Neuron (in vitro differentiated cells): ENCODE data around the gene NID1.
A peak's percentile ranks its signal among the peaks of the same experiment; 100 is the strongest.
"Not testable (repeated sequence)": the region's sequence is repeated elsewhere in the genome, so short reads cannot be mapped to it uniquely, and the experiment has no call there.

Source experiments
- H2AFZ ChIP-seq: one replicate; pipeline ENCODE4 v1.6.1; 2013; ENCODE audit warnings: low read depth, mild to moderate bottlenecking, inconsistent platforms, low read length, moderate library complexity
- H3K27me3 ChIP-seq: one replicate; pipeline ENCODE4 v1.6.1; 2013; ENCODE audit warnings: low read length; ENCODE audit not compliant: insufficient read depth
- H3K36me3 ChIP-seq: one replicate; pipeline ENCODE4 v1.6.1; 2013; ENCODE audit warnings: low read length; ENCODE audit not compliant: insufficient read depth
- H3K4me1 ChIP-seq: one replicate; pipeline ENCODE4 v1.6.1; 2013; ENCODE audit warnings: low read length; ENCODE audit not compliant: insufficient read depth
- H3K4me3 ChIP-seq: 2 replicates; pipeline ENCODE4 v1.5.1; 2013; ENCODE audit warnings: mild to moderate bottlenecking, low read length, moderate library complexity
- H3K9me3 ChIP-seq: one replicate; pipeline ENCODE4 v1.6.1; 2013; ENCODE audit warnings: low read length

NID1 gene

GRCh38 chr1:235989105-235989504 lies 75.8 kb downstream of the NID1 start:
- H3K4me1 ChIP-seq = peaks cover 2% of the 10 kb centered on the region

GRCh38 chr1:235986869-235987268 lies 78.0 kb downstream of the NID1 start:
- Histone ChIP-seq H2AFZ (no peak overlapping the region), H3K9me3 (peaks cover 12% of the 10 kb centered on the region), H3K27me3 (no peaks in the 10 kb centered on the region), H3K4me3 (no peak overlapping the region), H3K4me1 (peaks cover 4% of the 10 kb centered on the region), H3K36me3 (no peaks in the 10 kb centered on the region)

More at GRCh38 chr1:235989105-235989504, 75.8 kb downstream of the NID1 start:
- H3K4me3 ChIP-seq = no peak overlapping the region
- H3K27me3 ChIP-seq = no peaks in the 10 kb centered on the region
- H3K36me3 ChIP-seq = no peaks in the 10 kb centered on the region
- peaks cover 12% of the 10 kb centered on the region for H3K9me3 ChIP-seq
- H2AFZ ChIP-seq = no peak overlapping the region

- peaks cover 7% of the 10 kb centered on the region for H3K4me1 ChIP-seq
Observed at GRCh38 chr1:235984041-235984825, 80.7 kb downstream of the NID1 start.

GRCh38 chr1:235980976-235981375 lies 83.9 kb downstream of the NID1 start:
- Histone ChIP-seq H3K9me3 (no peaks in the 10 kb centered on the region), H3K27me3 (no peaks in the 10 kb centered on the region), H3K36me3 (no peaks in the 10 kb centered on the region), H3K4me3 (no peak overlapping the region), H2AFZ (no peak overlapping the region), H3K4me1 (peaks cover 7% of the 10 kb centered on the region)

More at GRCh38 chr1:235984041-235984825, 80.7 kb downstream of the NID1 start:
- Histone ChIP-seq H3K36me3 (no peaks in the 10 kb centered on the region), H3K4me3 (no peak overlapping the region), H2AFZ (peak overlapping the region; percentile 22), H3K27me3 (no peaks in the 10 kb centered on the region), H3K9me3 (peaks cover 2% of the 10 kb centered on the region)

- Histone ChIP-seq H3K36me3 (no peaks in the 10 kb centered on the region), H2AFZ (no peak overlapping the region), H3K4me1 (peaks cover 7% of the 10 kb centered on the region), H3K4me3 (no peak overlapping the region), H3K9me3 (no peaks in the 10 kb centered on the region), H3K27me3 (no peaks in the 10 kb centered on the region)
Observed at GRCh38 chr1:235979716-235980333, 85.1 kb downstream of the NID1 start.

GRCh38 chr1:235979176-235979575 lies 85.7 kb downstream of the NID1 start:
- Histone ChIP-seq H3K4me1 (peaks cover 6% of the 10 kb centered on the region), H2AFZ (no peak overlapping the region), H3K36me3 (no peaks in the 10 kb centered on the region), H3K4me3 (no peak overlapping the region), H3K27me3 (no peaks in the 10 kb centered on the region), H3K9me3 (no peaks in the 10 kb centered on the region)

- H3K4me3 ChIP-seq = no peak overlapping the region
- no peaks in the 10 kb centered on the region for H3K9me3 ChIP-seq
- H3K4me1 ChIP-seq = peaks cover 9% of the 10 kb centered on the region
- H3K36me3 ChIP-seq = no peaks in the 10 kb centered on the region
- H2AFZ ChIP-seq = no peak overlapping the region
- no peaks in the 10 kb centered on the region for H3K27me3 ChIP-seq
Observed at GRCh38 chr1:235976490-235976889, 88.4 kb downstream of the NID1 start.

GRCh38 chr1:235974616-235975015 lies 90.3 kb downstream of the NID1 start:
- no peaks in the 10 kb centered on the region for H3K9me3 ChIP-seq
- H3K27me3 ChIP-seq = no peaks in the 10 kb centered on the region
- no peak overlapping the region for H3K4me3 ChIP-seq

GRCh38 chr1:235972691-235973090 lies 92.2 kb downstream of the NID1 start:
- not testable (repeated sequence) for H3K4me1 ChIP-seq, H3K4me3 ChIP-seq, H3K36me3 ChIP-seq, H3K27me3 ChIP-seq, H3K9me3 ChIP-seq
- H2AFZ ChIP-seq = peak overlapping the region; percentile 92

More at GRCh38 chr1:235974616-235975015, 90.3 kb downstream of the NID1 start:
- no peaks in the 10 kb centered on the region for H3K36me3 ChIP-seq
- H3K4me1 ChIP-seq = peaks cover 9% of the 10 kb centered on the region
- H2AFZ ChIP-seq = no peak overlapping the region

GRCh38 chr1:235972311-235972689 lies 92.6 kb downstream of the NID1 start:
- Histone ChIP-seq H3K4me1 (peaks cover 9% of the 10 kb centered on the region), H2AFZ (peak overlapping the region; percentile 92), H3K9me3 (no peaks in the 10 kb centered on the region), H3K36me3 (no peaks in the 10 kb centered on the region), H3K4me3 (peak overlapping the region; percentile 38), H3K27me3 (no peaks in the 10 kb centered on the region)

- H3K36me3 ChIP-seq = no peaks in the 10 kb centered on the region
- H3K27me3 ChIP-seq = no peaks in the 10 kb centered on the region
- H3K4me1 ChIP-seq = peaks cover 9% of the 10 kb centered on the region
- peak overlapping the region; percentile 92 for H2AFZ ChIP-seq
- peak overlapping the region; percentile 38 for H3K4me3 ChIP-seq
- no peaks in the 10 kb centered on the region for H3K9me3 ChIP-seq
Observed at GRCh38 chr1:235971571-235972310, 93.1 kb downstream of the NID1 start.

- Histone ChIP-seq H3K9me3 (no peaks in the 10 kb centered on the region), H3K36me3 (no peaks in the 10 kb centered on the region), H2AFZ (peak overlapping the region; percentile 92), H3K4me1 (peaks cover 9% of the 10 kb centered on the region), H3K4me3 (no peak overlapping the region), H3K27me3 (no peaks in the 10 kb centered on the region)
Observed at GRCh38 chr1:235971020-235971419, 93.9 kb downstream of the NID1 start.

- H3K27me3 ChIP-seq = no peaks in the 10 kb centered on the region
- no peaks in the 10 kb centered on the region for H3K9me3 ChIP-seq
- H2AFZ ChIP-seq = no peak overlapping the region
- peaks cover 9% of the 10 kb centered on the region for H3K4me1 ChIP-seq
- no peaks in the 10 kb centered on the region for H3K36me3 ChIP-seq
- no peak overlapping the region for H3K4me3 ChIP-seq
Observed at GRCh38 chr1:235968831-235969230, 96.1 kb downstream of the NID1 start.
